IPS-18c (cell line): ENCODE results near the gene ADCY5.
A peak's percentile ranks its signal among the peaks of the same experiment; 100 is the strongest.

Source experiments
- H3K4me3 ChIP-seq: 2 replicates; pipeline ENCODE4 v1.7.0; 2013; ENCODE audit warnings: low read depth, mild to moderate bottlenecking, low read length, moderate library complexity; ENCODE audit not compliant: insufficient read depth
- H3K9me3 ChIP-seq: one replicate; pipeline ENCODE4 v1.6.1; 2013; ENCODE audit warnings: mild to moderate bottlenecking, low read length, moderate library complexity; ENCODE audit not compliant: control insufficient read depth, insufficient read depth

Gene ADCY5

DNA sequence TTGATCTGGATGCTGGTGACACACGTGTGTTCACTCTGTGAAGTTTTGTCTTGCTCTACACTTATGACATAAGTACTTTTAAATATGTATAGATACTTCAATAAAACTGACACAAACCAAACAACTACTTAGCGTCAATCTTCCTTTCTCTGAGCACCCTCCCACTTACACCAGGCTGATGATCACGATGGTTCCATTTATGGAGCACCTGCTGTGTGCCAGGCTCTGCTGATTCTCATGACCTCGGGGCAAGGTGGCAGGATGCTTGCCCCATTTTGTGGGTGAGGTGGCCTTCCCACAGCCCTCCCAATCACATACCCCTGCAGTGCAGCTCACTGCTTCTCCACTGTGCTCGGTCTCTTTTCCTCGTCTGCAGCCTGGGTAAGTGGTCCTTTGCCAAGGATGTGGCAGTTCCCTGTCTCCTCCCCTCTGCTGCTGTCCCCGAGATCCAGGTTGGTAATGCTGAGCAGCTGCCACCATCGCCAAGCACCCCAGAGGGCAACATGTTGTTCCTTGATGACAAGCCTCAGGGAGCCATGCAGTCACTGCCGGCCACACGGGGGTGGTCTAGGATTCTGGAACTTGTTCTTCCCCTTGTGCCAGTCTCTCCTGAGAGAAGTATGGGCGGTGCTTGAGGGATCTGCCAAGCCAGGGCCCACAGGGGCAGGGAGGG is 20.6 kb upstream of the ADCY5 start:
- no peak overlapping the region for H3K4me3 ChIP-seq
- H3K9me3 ChIP-seq, result no peaks in the 10 kb centered on the region

GRCh38 chr3:123467046-123467445 is 18.2 kb upstream of the ADCY5 start:
- Histone ChIP-seq H3K4me3 (no peak overlapping the region), H3K9me3 (no peaks in the 10 kb centered on the region)

- Histone ChIP-seq H3K9me3 (no peaks in the 10 kb centered on the region), H3K4me3 (no peak overlapping the region)
Observed at GRCh38 chr3:123464211-123464610, 15.3 kb upstream of the ADCY5 start.

DNA sequence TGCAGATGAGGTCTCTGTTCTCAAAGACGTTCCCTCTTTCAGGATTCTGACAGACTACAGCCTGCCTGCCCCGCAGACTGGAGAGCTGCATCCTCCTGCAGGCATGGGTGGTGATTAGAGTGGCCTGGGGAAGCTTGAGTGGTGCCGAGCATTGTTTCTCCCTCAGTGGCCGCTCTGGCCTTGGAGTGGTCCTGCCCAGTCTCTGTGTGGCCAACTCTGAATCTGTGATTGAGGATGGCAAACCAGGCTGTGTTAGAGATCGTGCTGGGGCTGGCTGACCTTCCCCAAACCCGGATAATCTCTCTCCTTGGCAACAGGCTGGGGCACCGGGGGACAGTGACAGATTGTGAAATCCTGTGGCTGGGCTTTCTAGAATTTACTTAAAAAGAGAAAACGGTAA is 11.0 kb upstream of the ADCY5 start:
- Histone ChIP-seq H3K4me3 (no peak overlapping the region), H3K9me3 (no peaks in the 10 kb centered on the region)

GRCh38 chr3:123458255-123458654 is 9.4 kb upstream of the ADCY5 start:
- H3K4me3 ChIP-seq, result no peak overlapping the region
- no peaks in the 10 kb centered on the region for H3K9me3 ChIP-seq

DNA sequence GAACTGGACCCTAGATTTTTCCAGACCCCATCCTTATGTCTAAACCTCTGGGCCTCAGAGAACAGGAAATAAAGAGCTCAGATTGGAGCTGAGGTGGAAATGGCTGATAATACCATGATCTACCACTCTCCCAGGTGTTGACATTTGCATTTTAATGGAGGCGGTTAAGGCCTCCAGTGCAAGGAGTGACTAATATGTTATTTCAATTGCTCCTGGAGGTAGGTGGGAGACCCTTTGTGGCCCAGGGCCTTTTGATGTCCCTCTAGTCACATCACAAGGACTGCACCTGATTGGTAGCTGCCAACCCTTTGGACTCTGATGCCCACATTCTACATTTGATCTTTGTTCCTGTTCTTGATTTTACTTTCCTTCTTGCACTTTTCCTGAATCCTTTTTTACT is 9.0 kb upstream of the ADCY5 start:
- H3K9me3 ChIP-seq, result no peaks in the 10 kb centered on the region
- no peak overlapping the region for H3K4me3 ChIP-seq

DNA sequence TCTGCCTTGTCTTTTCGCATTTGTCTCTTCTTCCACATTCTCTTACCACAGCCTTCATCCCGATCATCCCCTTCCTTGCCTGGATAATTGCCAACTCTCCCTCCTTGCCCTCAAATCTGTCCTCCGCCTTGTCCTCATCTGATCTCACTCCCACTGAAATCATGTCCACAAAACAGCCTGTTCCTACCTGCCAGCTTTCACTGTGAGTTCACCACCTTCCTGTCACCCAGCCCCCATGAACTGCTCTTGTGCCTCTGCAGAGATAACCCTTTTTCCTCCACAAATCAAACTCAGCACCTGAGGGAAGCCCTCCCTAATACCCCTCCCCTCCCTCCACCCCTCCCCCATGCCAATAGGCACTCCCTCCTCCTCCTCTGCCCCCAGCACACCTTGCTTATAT is 4.8 kb upstream of the ADCY5 start:
- Histone ChIP-seq H3K4me3 (no peak overlapping the region), H3K9me3 (no peaks in the 10 kb centered on the region)

- no peaks in the 10 kb centered on the region for H3K9me3 ChIP-seq
- no peak overlapping the region for H3K4me3 ChIP-seq
Observed at GRCh38 chr3:123451186-123451585, 2.3 kb upstream of the ADCY5 start.

- peak overlapping the region; percentile 64 for H3K4me3 ChIP-seq
Observed at GRCh38 chr3:123449997-123450604, 1.2 kb upstream of the ADCY5 start.

DNA sequence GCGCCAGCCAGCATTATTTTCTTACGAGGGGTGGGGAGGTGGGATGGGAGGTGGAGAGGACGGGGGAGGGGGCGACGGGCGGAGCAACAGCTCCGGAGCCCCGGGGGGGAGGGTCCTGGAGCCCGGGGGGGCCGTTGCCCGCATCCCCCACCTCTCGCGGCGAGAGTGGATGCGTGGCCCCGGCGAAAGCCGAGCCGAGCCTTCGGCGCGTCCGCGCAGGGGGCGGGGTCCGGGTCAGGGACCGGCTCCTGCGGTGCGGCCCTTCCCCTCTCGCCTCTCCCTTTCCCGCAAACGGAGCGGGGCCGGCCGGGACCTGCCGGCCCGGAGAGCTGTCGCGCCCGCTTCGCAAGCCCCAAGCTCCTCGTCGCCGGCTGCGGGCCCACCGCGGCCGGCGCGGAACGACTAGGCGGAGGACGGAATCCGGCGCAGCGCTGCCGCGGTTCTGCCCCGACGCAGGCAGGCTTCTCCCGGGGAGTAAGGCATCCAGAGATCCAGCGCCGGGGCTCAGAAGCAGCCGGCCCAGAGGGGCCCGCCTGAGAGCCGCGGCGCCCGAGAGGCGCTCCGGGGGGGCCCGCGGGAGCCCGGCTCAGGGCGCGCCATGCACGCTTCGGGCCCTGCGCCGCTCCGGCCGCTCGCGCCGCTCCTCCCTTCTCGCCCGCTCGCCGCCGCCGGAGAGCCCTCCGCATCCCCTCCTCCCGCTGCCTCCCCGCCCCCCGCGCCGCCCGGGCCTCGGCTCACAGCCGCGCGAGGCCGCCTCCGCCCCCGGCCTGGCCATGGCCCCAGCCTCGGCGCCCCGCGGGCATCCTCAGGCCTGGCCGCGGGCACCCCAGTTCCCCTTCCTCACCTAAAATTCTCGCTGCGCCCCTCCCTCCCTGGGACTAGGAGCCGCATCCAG is 459 bp upstream of the ADCY5 start:
- Histone ChIP-seq H3K4me3 (peak overlapping the region; percentile 64), H3K9me3 (no peaks in the 10 kb centered on the region)

More at GRCh38 chr3:123449997-123450604, 1.2 kb upstream of the ADCY5 start:
- H3K9me3 ChIP-seq, result no peaks in the 10 kb centered on the region

DNA sequence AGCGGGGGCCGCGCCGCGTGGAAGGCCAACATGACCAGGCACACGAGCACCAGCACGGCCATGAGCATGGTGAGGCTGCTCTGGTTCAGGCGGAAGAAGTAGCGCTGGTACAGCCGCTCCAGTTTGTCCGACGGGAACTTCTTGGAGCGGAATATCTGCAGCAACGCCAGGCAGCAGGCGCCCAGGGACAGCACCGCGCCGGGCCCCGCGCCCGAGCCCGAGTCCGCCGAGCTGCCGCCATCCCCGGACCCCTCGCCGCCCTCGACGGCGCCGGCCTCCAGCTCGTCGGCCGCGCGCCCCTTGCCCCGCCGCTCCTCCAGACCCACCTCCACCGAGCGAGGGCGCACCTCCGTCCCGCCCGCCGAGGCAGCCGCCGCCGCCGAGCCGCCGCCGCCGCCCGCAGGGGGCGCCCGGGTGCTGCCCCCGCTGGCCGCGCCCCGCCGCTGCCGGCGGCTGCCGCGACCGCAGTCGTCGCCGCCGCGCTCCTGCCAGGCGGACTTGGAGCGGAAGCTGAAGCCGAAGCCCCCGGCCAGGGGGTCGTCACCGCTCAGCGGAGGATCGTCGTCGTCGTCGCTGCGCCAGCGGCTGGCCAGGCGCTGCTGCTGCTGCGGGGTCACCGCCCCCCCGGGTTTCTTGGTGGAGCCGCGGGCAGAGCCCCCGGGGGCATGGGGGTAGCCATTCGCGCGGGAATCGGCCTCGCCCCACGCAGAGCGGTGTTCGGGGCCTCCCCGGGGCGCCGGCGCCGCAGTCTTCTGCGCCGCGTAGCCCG is 957 bp downstream of the ADCY5 start:
- Histone ChIP-seq H3K9me3 (no peaks in the 10 kb centered on the region), H3K4me3 (peak overlapping the region; percentile 38)

GRCh38 chr3:123447416-123447748 is 1.5 kb downstream of the ADCY5 start:
- Histone ChIP-seq H3K4me3 (no peak overlapping the region), H3K9me3 (no peaks in the 10 kb centered on the region)

DNA sequence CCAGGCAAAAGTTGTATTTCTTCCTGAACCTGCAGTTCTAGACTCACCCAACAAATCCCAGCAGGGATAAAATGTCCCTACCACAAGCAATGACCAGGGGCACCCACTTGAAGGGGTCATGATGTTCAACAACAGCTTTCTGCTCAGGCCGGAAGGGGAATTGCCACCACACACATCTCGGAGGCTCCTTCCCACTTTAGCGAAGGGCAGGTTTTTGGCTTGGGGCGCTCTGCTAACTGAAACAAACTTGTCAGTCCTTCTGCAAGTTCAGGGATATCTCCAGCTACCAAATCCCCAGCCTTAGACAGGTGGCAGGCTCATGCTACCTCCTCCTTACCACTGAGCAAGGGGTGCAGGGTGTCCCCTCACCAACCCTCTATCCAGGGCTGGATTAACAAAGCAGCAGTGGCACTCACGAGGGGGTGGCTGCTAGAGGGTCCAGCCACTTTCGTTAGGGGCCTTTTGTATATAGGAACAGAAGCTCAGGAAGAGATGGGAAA is 2.2 kb downstream of the ADCY5 start:
- no peaks in the 10 kb centered on the region for H3K9me3 ChIP-seq
- no peak overlapping the region for H3K4me3 ChIP-seq

- Histone ChIP-seq H3K9me3 (no peaks in the 10 kb centered on the region), H3K4me3 (no peak overlapping the region)
Observed at GRCh38 chr3:123446210-123446609, 2.7 kb downstream of the ADCY5 start.

DNA sequence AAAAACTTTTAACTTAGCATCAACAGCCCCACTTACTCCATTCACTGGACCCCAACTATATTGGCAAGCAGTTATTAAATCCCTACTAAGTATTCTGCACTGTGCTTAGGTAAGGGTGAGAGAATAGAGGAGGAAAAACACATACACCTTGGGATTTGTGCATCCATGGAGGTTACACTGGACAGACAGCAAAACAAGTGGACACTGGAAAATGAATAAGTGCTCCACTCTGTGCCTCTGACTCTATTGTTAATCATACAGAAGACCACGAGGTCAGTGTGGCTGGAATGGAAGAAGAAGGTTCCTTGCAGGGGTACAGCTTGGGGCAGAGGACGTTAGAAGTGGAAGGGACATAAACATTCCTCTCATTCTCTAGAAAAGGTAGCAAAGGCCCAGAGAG is 3.2 kb downstream of the ADCY5 start:
- Histone ChIP-seq H3K4me3 (no peak overlapping the region), H3K9me3 (no peaks in the 10 kb centered on the region)

GRCh38 chr3:123444744-123445143 is 4.1 kb downstream of the ADCY5 start:
- H3K4me3 ChIP-seq, result no peak overlapping the region
- H3K9me3 ChIP-seq, result no peaks in the 10 kb centered on the region

DNA sequence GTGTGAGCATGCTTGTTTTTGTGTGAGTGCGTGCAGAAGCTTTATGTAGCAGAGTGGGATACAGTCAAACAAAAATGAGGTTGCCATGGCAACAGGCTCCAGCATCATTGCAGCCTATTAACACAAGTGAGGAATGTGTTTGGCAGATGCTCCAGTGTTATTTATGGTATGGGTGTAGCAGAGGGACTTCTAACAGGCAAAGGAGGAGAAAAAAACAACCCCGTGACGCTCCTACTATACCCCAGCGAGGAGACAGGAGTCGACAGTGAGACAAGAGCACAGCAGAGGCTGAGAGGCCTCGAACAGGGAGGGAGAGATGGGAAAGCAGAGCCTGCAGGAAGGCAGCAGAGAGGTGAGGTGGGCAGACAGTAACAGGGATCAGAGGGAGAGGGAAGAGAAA is 4.9 kb downstream of the ADCY5 start:
- Histone ChIP-seq H3K4me3 (no peak overlapping the region), H3K9me3 (no peaks in the 10 kb centered on the region)
